GM12875 (cell line): ENCODE measurements around the gene PTPRJ.

ENCODE experiments used
- H3K4me3 ChIP-seq: one replicate; pipeline ENCODE4 v1.5.1; 2011; ENCODE audit warnings: low read depth, low read length, control low read depth
- CTCF ChIP-seq: IDR thresholded peaks from 2 replicates; pipeline ENCODE4 v1.5.1; 2011; ENCODE audit warnings: low read depth, mild to moderate bottlenecking, control low read depth, inconsistent platforms, low read length, moderate library complexity, borderline replicate concordance; ENCODE audit not compliant: insufficient read depth

Gene PTPRJ

GRCh38 chr11:47998345-47998732 lies 18.0 kb downstream of the PTPRJ start:
- no peak for TF ChIP-seq CTCF
- H3K4me3 ChIP-seq = no peak overlapping the region

- TF ChIP-seq CTCF = no peak
These were observed 18.5 kb downstream of the PTPRJ start for GRCh38 chr11:47998733-47999359.

GRCh38 chr11:48000432-48000831 lies 20.1 kb downstream of the PTPRJ start:
- no peak overlapping the region for H3K4me3 ChIP-seq
- TF ChIP-seq CTCF = no peak

More at GRCh38 chr11:47998733-47999359, 18.5 kb downstream of the PTPRJ start:
- no peak overlapping the region for H3K4me3 ChIP-seq

GRCh38 chr11:48001438-48002021 lies 21.2 kb downstream of the PTPRJ start:
- no peak for TF ChIP-seq CTCF
- H3K4me3 ChIP-seq = no peak overlapping the region

- H3K4me3 ChIP-seq = no peak overlapping the region
- no peak for TF ChIP-seq CTCF
These were observed 22.2 kb downstream of the PTPRJ start for GRCh38 chr11:48002561-48002960.

GRCh38 chr11:48003926-48004325 lies 23.6 kb downstream of the PTPRJ start:
- no peak overlapping the region for H3K4me3 ChIP-seq
- no peak for TF ChIP-seq CTCF

- no peak for TF ChIP-seq CTCF
These were observed 24.1 kb downstream of the PTPRJ start for GRCh38 chr11:48004456-48004855.

More at GRCh38 chr11:48004456-48004855, 24.1 kb downstream of the PTPRJ start:
- H3K4me3 ChIP-seq = no peak overlapping the region
